Tongue (tissue), 2 donors: ENCODE results near the gene TOP3B. TPM values are rescaled to one million over a fixed set of nuclear protein-coding genes. Genes with fewer than 3 reads are reported as not detected.
"Not testable (repeated sequence)": the region's sequence is repeated elsewhere in the genome, so short reads cannot be mapped to it uniquely, and the experiment has no call there.

ENCODE experiments used
- DNase-seq: peaks from one replicate; pipeline ENCODE4 v3.0.0-alpha.2; 2015
- total RNA-seq: library from RNA; depleted of rRNA; stranded (reverse); fragments of >200 nt; gene quantifications from one replicate; pipeline ENCODE4 v1.2.3, GENCODE V29; 2014

The TOP3B gene
- total RNA-seq, 1 donor from 2014 or later = 19.0 TPM

DNA sequence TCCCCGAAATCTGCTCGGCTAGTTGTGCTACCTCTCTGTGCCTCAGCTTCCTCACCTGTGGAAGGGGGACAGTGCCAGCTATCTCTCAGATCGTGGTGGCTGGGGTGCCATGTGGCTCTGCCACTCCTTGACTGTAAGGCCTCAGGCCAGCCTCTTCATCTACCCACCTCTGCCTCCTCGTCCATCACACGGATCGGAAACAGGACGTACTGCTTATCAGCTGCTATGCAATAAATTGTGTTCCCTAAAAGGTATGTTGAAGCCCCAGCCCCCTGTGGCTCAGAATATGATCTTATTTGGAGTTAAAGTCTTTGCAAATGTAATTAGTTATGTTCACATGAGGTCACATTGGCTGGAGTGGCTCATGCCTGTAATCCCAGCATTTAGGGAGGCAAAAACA, 37.7 kb downstream of the TOP3B start:
- no peak for DNase-seq

DNA sequence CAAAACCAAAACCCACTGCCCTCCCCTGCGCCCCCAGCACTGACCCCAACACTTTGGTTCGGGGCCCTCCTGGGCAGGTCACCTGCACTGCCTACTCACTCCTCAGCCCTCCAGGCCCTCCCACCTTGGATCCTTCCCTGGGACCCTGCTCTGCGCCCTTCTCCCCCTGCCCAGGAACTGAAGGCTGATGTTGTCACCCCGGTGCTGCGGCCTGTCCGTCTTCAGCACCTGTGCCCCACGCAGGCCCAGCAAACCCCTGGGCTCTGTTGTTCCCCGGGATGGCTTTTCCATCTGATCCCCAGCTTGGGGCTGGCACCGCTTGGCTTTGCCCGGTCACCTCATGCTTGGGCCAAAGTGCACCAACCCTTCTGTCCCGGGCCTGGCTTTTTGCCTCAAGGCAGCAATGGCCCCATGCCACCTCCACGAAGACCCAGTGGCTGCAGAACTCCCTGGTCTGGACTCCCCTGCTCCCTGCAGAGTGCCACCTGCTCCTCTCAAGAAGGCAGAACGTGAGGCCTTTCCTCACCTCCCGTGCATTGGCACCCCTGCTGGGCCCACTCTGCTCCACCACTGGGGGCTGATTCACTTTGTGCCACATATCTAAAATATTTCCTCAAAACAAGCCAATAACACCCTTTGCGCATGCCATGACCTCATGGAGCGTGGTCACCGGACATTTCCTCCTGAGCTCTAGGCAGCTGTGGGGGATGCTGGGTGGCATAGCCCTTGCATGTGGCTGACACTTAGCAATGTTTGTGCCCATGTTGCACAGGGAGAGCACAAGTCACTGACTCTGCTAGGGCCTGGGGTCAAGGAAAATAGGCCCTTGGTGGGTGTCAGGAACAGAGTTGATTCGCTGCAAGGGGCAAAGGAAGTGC, 38.8 kb downstream of the TOP3B start:
- no peak for DNase-seq

DNA sequence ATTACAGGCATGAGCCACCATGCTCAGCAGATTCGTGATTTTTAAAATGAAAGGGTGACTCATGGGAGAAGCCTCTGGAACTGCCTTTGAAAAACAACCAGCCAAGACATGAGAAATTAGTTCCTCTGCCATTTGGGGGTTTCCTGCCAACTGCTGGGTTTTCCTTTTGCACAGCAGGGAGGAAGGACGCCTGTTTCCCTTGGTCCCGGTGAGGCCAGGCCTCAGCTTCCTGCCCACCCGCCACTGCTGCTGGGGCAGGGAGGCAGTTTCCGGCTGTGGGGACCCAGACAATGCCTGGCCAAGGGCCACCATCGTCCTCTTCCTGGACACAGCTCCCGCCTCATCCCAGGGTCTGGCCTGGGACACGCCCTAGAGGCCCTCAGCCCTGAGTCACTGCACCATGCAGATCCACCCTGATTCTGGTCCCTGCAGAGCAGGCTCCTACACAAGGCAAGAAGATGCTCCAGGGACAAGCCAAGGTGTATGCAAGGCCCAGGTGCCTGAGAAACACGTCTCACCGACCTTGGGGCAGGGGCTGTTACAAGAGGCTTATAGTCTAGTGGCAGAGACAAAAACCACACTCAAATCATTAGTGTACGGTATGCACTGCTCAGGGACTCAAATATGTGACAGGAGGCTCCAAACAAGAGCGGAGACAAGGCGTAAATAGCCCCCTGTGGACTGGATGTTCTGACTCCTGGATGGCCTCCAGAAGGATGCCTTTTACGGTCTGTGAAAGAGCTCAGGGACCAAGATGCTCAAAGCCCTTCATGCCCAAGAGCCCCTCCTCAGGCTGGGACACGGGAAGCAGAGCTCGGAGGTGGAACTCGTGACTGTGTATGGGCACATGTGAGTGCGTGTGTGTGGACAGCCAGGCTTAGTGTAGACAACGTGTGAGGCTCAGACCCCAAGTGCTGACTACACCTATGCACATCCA, 39.9 kb downstream of the TOP3B start:
- no peak for DNase-seq

DNA sequence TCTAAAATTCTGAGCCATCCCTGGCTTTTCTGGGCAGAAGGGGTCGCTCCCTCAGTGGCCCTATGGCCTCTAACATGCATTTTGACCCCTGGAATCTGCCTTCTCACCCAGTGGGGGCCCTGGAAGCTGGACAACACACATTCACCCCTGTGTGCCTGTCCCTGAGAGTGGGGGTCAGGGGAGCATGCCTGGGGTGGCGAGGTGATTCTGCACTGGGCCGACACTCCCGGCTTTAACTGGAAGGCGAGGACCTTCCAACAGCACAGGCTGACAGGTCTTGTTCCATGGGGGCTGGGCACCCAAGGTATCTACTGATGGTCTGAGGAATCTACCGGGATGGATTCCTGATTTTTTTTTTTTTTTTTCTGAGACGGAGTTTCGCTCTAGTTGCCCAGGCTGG, 40.7 kb downstream of the TOP3B start:
- no peak for DNase-seq

DNA sequence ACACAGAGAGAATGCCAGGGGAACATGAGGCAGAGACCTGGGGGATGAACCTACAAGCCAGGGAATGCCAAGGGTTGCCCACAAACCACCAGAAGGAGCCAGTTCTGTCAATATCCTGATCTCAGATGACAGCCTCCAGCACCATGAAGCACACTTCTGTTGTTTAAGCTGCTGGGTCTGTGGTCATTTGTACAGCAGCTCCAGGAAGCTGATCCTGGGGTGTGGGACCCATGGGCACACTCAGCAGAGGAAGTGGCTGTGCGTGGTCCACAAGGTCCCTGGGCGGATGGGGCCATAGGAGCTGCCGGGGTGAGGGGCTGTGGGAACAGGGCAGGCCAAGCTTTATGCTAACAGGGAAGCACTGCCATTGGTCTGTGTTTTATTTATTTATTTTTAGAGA, 42.1 kb downstream of the TOP3B start:
- DNase-seq = no peak

DNA sequence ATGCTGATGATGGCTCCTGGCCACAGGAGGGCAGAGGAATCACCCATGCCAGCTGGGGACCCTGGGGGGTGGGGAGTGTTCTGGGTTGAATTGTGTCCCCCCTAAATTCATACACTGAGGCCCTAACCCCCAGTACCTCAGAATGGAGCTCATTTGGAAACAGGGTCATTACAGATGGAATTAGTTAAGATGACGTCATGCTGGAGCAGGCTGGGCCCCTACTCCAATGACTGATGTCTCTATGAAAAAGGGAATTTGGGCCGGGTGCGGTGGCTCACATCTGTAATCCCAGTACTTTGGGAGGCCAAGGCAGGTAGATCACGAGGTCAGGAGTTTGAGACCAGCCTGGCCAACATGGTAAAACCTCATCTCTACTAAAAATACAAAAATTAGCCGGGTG, 42.7 kb downstream of the TOP3B start:
- not testable (repeated sequence) for DNase-seq

DNA sequence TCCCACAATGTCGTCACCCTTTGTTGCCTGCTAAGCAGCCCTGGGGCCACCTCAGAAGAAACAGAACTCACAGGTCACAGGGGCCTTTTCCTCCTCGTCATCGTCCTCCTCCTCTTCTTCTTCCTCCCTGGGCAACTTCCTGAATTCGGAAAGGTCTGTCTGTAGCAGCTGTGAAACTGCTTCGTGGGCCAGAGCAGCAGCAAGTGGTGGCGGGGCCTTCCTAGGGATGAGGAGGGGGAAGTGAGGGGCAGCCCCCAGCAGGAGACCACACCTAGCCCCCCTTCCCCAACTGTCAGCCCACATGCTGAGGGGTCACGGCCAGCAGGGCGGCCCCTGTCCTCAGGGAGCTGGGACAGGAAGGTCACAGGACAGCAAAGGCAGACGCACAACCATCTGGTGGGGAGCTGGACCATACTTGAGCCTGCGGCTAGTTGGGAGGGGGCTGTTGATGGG, 43.1 kb downstream of the TOP3B start:
- no peak for DNase-seq

DNA sequence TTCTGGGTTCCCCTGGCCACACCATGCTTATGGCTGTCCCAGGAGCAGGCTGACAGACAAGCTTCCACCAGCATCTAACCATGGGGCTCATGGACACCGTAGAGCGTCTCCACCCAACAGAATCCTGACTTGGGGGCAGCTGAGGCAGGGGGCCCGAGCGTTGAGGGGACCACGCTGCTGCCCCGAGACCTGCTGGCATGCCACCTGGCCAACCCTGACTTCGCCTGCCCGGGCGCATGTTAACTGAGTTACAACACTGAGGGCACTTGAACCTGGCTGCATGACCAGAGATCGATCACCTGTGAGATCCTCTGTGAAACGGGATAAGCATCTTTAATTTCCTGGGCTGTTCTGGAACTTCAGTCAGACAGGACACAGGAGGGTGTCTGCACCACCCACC, 43.7 kb downstream of the TOP3B start:
- DNase-seq = no peak

DNA sequence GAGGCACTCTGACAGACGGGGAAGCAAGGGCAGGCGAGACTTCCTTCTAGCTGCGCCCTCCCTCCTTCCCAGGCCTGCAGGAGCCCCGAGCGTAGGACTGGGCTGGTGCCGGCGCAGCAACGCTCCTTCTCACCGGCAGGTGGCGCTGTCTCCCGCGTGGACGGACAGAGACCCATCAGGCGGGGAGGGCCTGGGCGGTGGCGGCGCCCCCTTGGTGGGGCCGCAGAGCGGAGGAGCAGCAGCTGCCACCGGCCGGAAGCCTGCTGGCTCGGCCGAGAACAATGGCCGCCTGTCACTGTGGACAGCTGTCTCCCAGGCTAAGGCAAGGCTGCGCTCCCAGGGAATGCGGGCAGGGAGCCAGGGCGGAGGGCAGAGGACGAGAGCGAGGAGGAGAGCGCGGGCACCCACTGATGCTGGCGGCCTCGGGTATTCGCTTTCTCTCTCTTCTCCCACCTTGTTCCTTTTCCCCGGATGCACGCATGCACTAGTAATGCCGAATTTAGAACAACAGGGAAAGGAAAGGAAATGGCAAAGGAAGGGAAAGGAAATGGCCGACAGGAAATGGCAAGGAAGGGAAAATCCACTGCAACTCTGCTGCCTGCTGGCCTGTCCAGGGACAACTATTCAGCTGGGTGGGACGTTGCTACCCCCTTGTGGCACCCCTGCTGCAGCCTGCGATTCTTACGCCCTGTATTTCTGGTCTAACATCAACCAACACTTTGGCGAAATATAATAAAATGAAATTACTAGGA, 44.3 kb downstream of the TOP3B start:
- DNase-seq = peak; percentile 98

DNA sequence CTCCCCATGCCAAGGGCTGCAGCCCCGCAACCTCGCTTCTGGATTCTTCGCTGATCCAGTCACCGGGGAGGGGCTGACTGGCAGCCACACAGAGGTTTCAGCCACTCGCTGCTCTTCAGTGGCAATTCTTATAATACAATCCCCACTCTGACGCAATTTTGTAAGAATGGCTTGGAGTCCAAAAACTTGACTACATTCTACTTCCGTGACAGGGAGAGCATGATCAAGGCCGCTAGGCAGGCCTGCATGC, 44.8 kb downstream of the TOP3B start:
- no peak for DNase-seq

DNA sequence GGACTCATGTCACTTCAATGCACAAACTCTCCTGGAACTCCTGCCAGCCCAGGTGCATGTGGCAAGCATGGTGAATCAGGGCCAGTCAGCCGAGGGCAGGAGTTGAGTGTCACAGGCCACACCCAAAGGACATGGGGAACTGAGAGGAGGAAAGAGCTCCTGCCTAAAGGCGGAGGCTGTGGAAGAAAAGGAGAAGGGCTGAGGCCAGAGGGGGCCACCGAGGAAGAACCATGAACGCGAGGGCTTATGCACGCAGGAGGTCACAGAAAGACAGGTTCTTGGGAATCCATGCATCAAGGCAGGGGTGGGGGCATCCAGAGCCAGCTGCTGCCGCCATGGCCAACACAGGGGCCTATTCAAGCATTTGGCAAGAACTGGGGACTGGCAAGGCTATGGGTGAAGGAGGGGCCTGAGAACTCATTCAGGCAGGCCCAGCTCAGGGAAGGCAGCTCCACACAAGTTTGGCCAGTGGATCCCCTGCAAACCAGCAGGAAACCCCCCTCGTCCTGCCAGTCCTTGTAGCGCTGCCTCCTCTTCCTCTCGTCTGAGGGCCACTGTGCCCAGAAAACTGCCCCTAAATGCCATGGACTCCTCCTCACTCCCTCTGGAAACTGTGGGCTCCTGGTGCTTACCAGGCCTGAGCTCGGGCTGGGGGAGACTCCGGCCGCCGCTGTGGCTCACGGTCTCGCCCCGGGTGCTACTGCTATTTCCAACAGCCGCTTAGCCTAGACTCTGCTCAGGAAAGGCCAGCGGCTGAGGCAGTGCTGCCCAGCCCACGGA, 45.4 kb downstream of the TOP3B start:
- DNase-seq = peak; percentile 91

DNA sequence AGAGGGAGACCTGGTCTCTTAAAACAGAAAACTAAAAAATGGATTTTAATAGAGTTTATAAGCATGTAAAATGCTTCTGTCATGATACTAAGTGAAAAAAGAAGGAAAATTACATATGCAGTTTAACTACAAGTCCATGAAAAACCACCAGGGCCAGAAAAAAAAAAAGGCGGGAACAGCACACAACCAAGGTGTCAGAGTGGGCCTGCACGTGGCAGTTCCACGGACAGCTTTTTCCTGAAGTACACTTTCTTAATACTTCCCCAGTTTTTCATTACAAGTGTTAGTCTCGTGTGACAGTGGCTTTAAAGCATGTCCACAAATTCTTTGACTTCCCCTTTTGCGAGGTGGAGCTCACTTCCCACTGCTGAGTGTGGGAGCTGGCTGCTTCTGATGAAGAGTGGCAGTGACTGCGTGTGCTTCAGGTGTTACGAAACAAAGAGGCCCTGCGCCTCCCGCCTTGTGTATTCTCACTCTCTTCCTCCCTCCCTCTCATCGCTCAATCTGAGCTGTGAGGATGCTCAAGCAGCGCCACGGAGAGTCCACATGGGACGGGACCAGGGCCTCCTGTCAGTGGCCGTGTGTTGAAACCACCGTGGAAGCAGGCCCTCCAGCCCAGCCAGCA, 46.3 kb downstream of the TOP3B start:
- no peak for DNase-seq

DNA sequence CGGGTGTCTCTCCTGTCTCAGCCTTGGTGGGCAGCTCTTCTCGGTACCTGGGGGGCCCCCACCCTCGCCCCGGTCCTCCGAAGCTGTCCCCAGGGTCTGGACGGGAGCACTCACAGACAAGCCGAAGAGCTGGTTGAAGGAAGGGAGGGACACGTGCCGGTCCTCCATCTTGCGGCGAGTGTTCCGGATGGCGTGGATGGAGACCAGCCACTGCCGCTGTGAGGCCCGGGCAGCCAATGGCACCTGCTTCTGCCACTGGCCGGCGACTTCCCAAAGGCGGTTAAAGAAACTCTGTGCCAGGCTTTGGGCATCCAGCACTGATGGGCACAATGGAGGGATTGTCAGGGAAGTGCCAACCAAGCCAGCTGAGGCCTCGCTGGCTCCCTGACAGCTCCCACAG, 48.7 kb downstream of the TOP3B start:
- DNase-seq = no peak

DNA sequence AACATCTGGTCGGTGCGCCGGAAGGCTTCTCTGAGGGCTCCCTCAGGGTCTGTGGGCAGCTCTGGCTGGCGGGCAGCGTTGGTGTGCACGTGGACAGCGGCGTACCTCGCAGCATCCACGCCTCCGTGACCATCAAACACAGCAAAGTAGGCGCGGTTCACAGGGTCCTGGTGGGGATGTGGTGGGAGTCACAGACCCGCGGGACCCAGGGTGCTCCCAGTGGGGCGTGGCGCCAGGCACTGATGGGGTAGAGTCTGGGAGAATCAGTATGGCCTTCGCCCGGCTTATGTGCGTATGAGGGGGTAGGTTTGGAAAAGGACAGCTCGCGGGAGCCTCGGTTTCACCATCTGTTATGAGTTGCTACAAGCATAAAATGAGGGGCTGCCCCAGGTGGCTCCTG, 49.2 kb downstream of the TOP3B start:
- no peak for DNase-seq

DNA sequence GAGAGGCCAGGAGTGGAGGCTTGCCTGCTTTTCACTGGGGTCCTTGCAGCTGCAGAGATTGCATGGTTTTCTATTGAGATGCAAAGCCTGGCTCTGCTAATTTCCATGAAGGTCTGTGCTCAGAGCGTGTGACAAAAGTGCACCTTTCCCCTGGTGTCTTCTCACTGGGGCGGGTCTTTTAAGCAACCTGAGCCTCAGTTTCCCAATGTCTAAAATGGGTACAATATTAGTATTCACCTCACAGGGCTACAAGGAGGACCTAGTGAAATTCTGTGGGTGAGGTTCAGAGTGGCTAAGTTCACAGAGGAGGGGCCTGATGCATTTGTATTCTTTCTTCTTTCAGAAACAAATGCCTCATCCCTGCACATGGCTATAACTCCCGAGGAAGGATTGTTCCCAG, 50.2 kb downstream of the TOP3B start:
- DNase-seq = no peak

DNA sequence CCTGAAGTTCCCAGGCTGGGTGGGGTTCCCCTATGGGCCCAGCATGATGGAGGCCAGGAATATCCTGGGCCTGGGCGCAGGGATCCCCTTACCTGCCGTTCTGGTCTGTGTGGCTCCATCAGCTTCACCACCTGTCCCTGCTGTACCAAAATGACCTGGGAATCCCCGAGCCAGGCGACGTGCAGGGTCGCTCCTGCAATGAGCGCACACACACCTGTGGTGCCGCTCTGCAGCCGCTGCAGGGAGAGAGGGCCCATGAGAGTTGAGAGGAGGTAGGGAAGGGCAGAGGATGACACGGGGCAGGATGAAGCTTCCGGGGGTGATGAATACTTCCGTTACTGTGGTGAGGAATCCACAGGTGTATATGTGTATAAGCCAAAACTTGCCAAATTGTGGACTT, 51.5 kb downstream of the TOP3B start:
- DNase-seq = no peak

DNA sequence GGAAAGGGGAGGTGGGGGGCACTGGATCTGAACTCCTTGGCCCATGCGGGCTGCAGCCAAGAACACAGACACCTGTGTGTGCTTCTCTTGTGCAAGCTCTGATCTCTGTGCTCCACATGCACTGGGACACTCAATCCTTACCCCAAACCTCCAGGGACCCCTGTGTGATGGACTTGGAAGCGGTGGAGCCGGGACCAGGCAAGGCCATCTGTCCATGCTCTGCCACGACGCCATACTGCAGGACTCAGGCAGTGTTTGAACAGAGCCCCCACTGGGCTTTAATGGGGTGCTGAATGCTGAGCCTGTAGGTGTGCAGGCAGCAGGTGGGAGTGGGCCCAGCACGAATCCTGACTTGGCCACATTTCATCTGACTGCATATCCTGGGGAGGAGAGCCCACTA, 53.3 kb downstream of the TOP3B start:
- no peak for DNase-seq

DNA sequence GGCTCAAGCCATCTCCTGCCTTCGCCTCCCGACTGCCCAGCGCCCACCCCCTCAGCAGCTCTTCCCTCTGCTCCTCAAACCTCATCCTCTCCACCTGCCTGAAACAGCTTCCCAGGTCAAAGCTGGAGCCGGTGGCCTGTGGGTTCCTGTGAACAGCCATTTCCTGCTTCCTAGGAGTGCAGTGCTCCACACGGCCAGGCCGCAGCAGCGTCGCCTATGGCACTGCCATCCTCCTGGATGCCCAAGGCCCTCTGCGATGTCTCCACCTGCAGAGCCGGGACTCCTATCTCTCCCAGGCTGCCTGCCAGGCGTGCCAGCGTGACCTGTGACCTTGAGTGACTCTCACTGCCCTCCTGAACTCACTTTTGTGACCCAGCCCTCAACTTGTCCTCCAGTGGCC, 54.5 kb downstream of the TOP3B start:
- DNase-seq = no peak

DNA sequence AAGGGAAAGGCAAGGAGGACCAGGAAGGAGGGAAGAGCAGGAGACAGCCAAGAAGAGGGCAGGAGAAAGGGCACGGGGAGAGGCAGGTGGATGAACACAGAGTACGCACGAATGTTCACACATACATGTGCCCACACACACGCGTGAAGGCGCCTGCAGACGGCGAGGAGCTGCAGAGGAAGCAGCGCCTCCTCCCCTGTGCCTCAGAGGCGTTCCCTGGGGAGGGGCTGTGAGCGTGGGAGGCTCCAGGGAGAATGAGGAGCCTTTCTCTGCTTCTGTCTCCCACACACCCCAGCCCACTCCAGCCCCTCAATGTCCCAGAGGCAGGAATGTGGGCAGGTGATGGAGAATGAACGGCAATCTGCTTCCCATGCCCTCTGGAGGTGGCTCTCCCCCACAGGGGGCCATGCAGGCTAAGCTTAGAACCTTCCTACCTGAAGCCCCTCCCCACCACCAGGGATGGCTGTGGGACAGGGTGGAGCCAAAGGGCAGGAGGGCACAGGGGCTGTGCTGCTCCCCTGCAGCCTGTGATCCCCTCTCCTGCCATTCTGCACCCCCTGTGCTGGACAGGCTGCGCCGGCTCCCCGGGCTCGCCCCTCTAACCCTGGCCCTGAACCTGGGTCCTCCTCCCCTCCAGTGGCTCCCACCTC, 55.3 kb downstream of the TOP3B start:
- DNase-seq = no peak

DNA sequence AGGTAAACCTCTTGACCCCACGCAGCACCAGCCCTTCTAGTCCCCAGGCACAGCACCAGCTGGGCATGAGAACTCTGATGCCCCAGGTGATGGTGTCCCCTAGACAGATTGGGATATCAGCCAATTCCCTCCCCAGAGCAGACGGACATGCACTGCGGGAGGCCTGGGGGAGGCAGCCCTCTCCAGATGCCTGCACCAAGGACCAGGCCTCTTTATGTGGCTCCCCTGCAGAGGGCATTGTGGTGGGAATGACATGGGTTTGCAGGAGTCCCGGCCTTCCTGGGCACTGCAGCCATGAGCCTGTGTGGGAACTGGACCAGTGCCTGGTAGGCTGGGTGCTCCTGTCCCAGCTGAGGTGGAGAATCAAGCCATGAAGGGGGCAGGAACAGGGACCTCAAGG, 55.9 kb downstream of the TOP3B start:
- DNase-seq = no peak

DNA sequence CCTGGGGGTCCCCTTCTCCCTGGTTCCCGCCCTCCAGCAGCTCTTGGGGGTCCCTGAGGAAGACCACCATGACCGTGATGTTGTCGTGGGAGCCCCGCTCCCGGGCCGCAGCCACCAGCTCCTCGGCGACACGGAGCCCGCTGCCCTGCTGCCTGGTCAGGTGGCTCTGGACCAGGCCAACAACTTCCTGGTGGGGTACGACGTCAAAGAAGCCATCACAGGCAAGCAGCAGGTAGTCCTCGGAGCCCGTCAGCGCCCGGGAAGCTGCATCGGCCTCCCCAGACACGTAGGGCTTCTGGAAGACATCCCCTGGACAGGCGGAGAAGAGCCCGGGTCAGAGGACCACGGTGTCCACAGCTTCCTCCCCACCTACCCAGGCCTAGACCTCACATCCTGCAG, 59.4 kb downstream of the TOP3B start:
- no peak for DNase-seq
